Astrocyte (in vitro differentiated cells and primary cell): ENCODE measurements around the gene THUMPD2.

ENCODE experiments used
- CTCF ChIP-seq: IDR thresholded peaks from 2 replicates; pipeline ENCODE4 v1.5.1; 2011; ENCODE audit warnings: low read depth, mild to moderate bottlenecking, inconsistent platforms, low read length, moderate library complexity; ENCODE audit not compliant: insufficient read depth
- EZH2 ChIP-seq: IDR thresholded peaks from 2 replicates; pipeline ENCODE4 v1.6.1; 2012; ENCODE audit warnings: mild to moderate bottlenecking, low read length, inconsistent platforms; ENCODE audit not compliant: insufficient read depth

- no peak for TF ChIP-seq EZH2
- TF ChIP-seq CTCF = no peak
Measured at GRCh38 chr2:39689272-39689841, 89.7 kb downstream of the THUMPD2 start.
